ENCODE data around the gene KRT80. TPM values are rescaled to one million over a fixed set of nuclear protein-coding genes. Genes with fewer than 3 reads are reported as not detected.

KRT80 gene
- total RNA-seq, 1 experiment from 2014 or later, result 8.8 TPM

DNA sequence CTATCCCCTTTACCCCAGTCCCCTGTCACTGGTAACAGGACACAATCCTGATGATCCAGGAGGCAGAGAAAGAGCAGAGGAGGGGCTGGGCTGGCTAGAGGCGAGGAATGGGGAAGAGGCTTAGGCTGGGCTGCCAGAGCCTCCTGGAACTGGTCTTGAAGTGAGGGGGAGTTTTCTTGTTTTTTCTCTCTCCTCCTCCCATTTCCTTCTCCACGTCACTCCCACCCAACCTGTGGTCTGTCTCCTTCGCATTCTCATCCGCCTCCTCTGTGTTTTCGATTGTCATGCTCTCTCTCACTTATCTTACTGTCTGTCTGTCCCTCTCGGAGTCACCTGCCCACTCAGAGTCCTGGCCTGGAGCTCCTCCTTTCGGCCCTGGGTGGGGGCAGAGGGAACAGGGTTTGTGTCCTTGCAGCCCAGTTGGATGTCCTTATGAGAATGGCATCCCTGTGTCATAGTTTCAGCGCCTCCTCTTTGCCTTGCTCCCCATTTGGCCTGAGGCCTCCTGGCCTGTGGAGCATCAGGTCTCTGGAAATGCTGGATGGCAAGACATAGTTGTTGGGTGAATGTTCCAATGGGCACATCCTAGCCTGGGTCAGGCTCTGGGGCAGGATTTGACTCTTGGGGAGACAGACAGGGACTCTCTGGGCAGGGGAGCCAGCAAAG, 3.4 kb upstream of the KRT80 start (continued):
- TF ChIP-seq POLR2AphosphoS5 (IDR thresholded peaks at IDR 0.05; ENCODE audit: low read depth, low read length) (no peak), EZH2 (IDR thresholded peaks at IDR 0.05) (no peak), POLR2A (IDR thresholded peaks at IDR 0.05; ENCODE audit: borderline replicate concordance, extremely low read depth, insufficient read depth, insufficient read length) (no peak), CBX3 (IDR thresholded peaks at IDR 0.05; ENCODE audit: low read depth) (no peak), FOSL1 (IDR thresholded peaks at IDR 0.05; ENCODE audit: low read depth) (no peak)
- TF ChIP-seq, protein P1, sequence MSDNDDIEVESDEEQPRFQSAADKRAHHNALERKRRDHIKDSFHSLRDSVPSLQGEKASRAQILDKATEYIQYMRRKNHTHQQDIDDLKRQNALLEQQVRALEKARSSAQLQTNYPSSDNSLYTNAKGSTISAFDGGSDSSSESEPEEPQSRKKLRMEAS (IDR thresholded peaks at IDR 0.05), result no peak
- TF ChIP-seq, protein P2, sequence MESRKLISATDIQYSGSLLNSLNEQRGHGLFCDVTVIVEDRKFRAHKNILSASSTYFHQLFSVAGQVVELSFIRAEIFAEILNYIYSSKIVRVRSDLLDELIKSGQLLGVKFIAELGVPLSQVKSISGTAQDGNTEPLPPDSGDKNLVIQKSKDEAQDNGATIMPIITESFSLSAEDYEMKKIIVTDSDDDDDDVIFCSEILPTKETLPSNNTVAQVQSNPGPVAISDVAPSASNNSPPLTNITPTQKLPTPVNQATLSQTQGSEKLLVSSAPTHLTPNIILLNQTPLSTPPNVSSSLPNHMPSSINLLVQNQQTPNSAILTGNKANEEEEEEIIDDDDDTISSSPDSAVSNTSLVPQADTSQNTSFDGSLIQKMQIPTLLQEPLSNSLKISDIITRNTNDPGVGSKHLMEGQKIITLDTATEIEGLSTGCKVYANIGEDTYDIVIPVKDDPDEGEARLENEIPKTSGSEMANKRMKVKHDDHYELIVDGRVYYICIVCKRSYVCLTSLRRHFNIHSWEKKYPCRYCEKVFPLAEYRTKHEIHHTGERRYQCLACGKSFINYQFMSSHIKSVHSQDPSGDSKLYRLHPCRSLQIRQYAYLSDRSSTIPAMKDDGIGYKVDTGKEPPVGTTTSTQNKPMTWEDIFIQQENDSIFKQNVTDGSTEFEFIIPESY (IDR thresholded peaks at IDR 0.05; ENCODE audit: extremely low read depth, insufficient replicate concordance, low read length), result no peak

DNA sequence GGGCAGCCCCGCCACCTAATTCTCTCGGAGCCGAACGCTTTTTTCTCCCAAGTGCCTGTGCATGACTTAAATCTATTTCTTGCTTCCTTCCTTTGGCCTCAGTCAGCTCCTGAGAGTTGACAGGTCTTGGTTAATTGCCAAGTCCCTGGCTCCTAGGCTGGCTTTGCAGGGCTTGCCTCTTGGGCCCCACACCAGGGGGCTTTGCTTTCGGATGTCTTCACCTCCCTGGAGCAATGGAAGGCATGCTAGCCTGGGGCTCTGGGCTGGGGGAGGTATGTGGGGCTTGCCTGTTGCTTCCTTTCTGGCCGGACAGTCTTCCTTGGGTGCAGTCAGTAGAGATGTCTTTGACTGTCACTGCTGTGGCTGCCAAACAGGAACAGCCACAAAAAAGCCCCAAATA, 2.2 kb upstream of the KRT80 start:
- ChIA-PET RAD21 (ENCODE audit: low non-redundant PET in 1 of 2, low total read pairs in 2 of 2, uncharacterized antibody in 2 of 2, unreplicated experiment in 2 of 2) (interaction anchor here in 1 of 2 experiments (1.3 kb wide), 1 partner anchor 20 kb away, joined by 4 read pairs; no protein-coding TSS in a partner anchor), POLR2A (no interaction called here), CTCF (interaction anchor here (1.2 kb wide), 1 partner anchor 28 kb away, joined by 3 read pairs; no protein-coding TSS in a partner anchor)
- peak overlapping the region; percentile 78; the same call in 1 of the 2 replicates for H3K4me2 ChIP-seq (ENCODE audit: low read length)
- H3K4me3 ChIP-seq (replicated peaks in 1 of 2; ENCODE audit: low read depth in 1 of 2, low read length in 2 of 2), result no peak overlapping the region
- no peak overlapping the region for H2AFZ ChIP-seq (ENCODE audit: low read depth, low read length, poor library complexity, severe bottlenecking)
- BruUV-seq (replicated peaks), result no TSS peak
- no peaks in the 10 kb centered on the region; the same call in 1 of the 2 replicates for H3K27me3 ChIP-seq (ENCODE audit: insufficient read depth, low read length)
- peaks cover 57 to 82% of the 10 kb centered on the region in 2 experiments for H3K4me1 ChIP-seq (ENCODE audit: control insufficient read depth in 1 of 2, insufficient read depth in 2 of 2, low read length in 2 of 2)
- H3K79me2 ChIP-seq (ENCODE audit: insufficient read depth, low read length), result no peaks in the 10 kb centered on the region
- intact Hi-C loops (cut with micrococcal nuclease), result no loop called here
- H3K9me2 ChIP-seq (ENCODE audit: insufficient read depth), result no peaks in the 10 kb centered on the region
- 0 out of 2 replicates have a peak overlapping the region, but pooled peaks have one; percentile 68 for H3K9ac ChIP-seq (ENCODE audit: low read length)
- no peaks in the 10 kb centered on the region for H4K20me1 ChIP-seq (ENCODE audit: insufficient read depth)
- no peaks in the 10 kb centered on the region for H3K9me3 ChIP-seq (ENCODE audit: control insufficient read depth in 1 of 2, insufficient read depth in 1 of 2, low read depth in 1 of 2, low read length in 2 of 2)
- H3K36me3 ChIP-seq (ENCODE audit: control insufficient read depth in 1 of 2, insufficient read depth in 2 of 2, low read length in 2 of 2), result no peaks in the 10 kb centered on the region
- H3K27ac ChIP-seq (ENCODE audit: low read depth, low read length), result no peak overlapping the region
- DNase-seq (ENCODE audit: low read depth, low spot score) (no peak), ATAC-seq (no peak)
- TF ChIP-seq SIN3A (IDR thresholded peaks at IDR 0.05; ENCODE audit: low read depth) (no peak), EZH2 (IDR thresholded peaks at IDR 0.05) (no peak), SP1 (IDR thresholded peaks at IDR 0.05; ENCODE audit: low read depth) (no peak), ZFX (IDR thresholded peaks at IDR 0.05) (no peak), SRF (IDR thresholded peaks at IDR 0.05; ENCODE audit: low read depth) (no peak), TCF7L2 (IDR thresholded peaks at IDR 0.05; ENCODE audit: borderline replicate concordance, extremely low read depth, insufficient read depth, insufficient read length) (no peak)
- TF ChIP-seq, protein P3, sequence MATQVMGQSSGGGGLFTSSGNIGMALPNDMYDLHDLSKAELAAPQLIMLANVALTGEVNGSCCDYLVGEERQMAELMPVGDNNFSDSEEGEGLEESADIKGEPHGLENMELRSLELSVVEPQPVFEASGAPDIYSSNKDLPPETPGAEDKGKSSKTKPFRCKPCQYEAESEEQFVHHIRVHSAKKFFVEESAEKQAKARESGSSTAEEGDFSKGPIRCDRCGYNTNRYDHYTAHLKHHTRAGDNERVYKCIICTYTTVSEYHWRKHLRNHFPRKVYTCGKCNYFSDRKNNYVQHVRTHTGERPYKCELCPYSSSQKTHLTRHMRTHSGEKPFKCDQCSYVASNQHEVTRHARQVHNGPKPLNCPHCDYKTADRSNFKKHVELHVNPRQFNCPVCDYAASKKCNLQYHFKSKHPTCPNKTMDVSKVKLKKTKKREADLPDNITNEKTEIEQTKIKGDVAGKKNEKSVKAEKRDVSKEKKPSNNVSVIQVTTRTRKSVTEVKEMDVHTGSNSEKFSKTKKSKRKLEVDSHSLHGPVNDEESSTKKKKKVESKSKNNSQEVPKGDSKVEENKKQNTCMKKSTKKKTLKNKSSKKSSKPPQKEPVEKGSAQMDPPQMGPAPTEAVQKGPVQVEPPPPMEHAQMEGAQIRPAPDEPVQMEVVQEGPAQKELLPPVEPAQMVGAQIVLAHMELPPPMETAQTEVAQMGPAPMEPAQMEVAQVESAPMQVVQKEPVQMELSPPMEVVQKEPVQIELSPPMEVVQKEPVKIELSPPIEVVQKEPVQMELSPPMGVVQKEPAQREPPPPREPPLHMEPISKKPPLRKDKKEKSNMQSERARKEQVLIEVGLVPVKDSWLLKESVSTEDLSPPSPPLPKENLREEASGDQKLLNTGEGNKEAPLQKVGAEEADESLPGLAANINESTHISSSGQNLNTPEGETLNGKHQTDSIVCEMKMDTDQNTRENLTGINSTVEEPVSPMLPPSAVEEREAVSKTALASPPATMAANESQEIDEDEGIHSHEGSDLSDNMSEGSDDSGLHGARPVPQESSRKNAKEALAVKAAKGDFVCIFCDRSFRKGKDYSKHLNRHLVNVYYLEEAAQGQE (IDR thresholded peaks at IDR 0.05; ENCODE audit: low read depth), result no peak
